B cell (primary cell): ENCODE results near the gene NAA80.

ENCODE experiments used
- CTCF ChIP-seq: fragments of 200-600 bp; IDR thresholded peaks from one replicate; pipeline ENCODE4 v1.8.0; 2022; ENCODE audit warnings: antibody characterized with exemption, mild to moderate bottlenecking
- EZH2 ChIP-seq: IDR thresholded peaks from 2 replicates; pipeline ENCODE4 v1.6.1; 2012; ENCODE audit warnings: borderline replicate concordance, low read depth, mild to moderate bottlenecking, moderate library complexity, low read length; ENCODE audit not compliant: insufficient read depth, poor library complexity, severe bottlenecking

GRCh38 chr3:50322115-50322385, 22.8 kb upstream of the NAA80 start:
- TF ChIP-seq CTCF = no peak
- no peak for TF ChIP-seq EZH2
